Heart left ventricle (tissue), 13 donors: Measurements from ENCODE around the gene SNHG17.

Experiments used
- CTCF ChIP-seq, 12 donors: fragments of 200-600 bp; sonication (generic) in 4 of 12; IDR thresholded peaks; one replicate each; pipeline versions ENCODE4 v1.5.0 to v1.8.0; 2018 to 2022; ENCODE audit warnings: antibody characterized with exemption in 12 of 12, mild to moderate bottlenecking in 5 of 12
- POLR2A ChIP-seq, 2 donors: fragments of 450-650 bp; IDR thresholded peaks; one replicate each; pipeline ENCODE4 v1.6.1; 2017; ENCODE audit warnings: antibody characterized with exemption in 2 of 2, mild to moderate bottlenecking in 2 of 2, moderate library complexity in 2 of 2
- donor health status: ischemic (EF 13 %, LVEDD 7.1; RV severe dilation, severe dysfunction).
- donor health status: DM: no; HTN: yes; CAD: no.
- donor health status: DM: no; HTN: no; CAD: no.
- donor health status: ischemic (EF 25% LVEDD 6.9; RV normal size, moderate dysfunction).
- donor health status: ischemic (EF 25% LVEDD 5.7; RV mildly dilated, moderate dysfunction).
- donor health status: ischemic (EF 35%, LVEDD 5.7; RV mildly dilated, moderate dysfunction).
- donor health status: nonischemic (EF 11% LVEDD 7.7; RV severe dilation, severe dysfunction).
- donor health status: DM: yes; HTN: yes; CAD: no.
- donor health status: PGD.
- donor health status: ischemic (EF 29% LVEDD 5.4; RV normal size, mild dysfunction).
- donor health status: nonischemic (EF 23%, LVEDD 6.1; RV moderate dilation, normal function).

- TF ChIP-seq CTCF (IDR thresholded peaks at IDR 0.05), result no peak
- no peak for TF ChIP-seq POLR2A (IDR thresholded peaks at IDR 0.05)
Measured at GRCh38 chr20:38414769-38415450, 20.2 kb downstream of the SNHG17 start.
